Right cardiac atrium (tissue), 5 donors: Measurements from ENCODE around the gene PARP1. TPM values are rescaled to one million over a fixed set of nuclear protein-coding genes. Genes with fewer than 3 reads are reported as not detected.
"Not testable (repeated sequence)": the region's sequence is repeated elsewhere in the genome, so short reads cannot be mapped to it uniquely, and the experiment has no call there.

Experiments used
- ATAC-seq, 2 donors: fragments of 200-7000 bp; cut with Tn5 transposase; one replicate each; pipeline versions ENCODE4 v1.8.0 to v1.9.1; 2020; ENCODE audit warnings: moderate library complexity in 2 of 2, mild to moderate bottlenecking in 1 of 2
- DNase-seq, 3 donors: peaks; one replicate each; pipeline ENCODE4 v3.0.0-alpha.2; 2020
- H3K27ac ChIP-seq: one replicate; pipeline ENCODE4 v1.5.1; 2013; ENCODE audit warnings: mild to moderate bottlenecking, low read length, control low read depth, moderate library complexity
- H3K27me3 ChIP-seq: one replicate; pipeline ENCODE4 v1.6.1; 2013; ENCODE audit not compliant: control insufficient read depth, insufficient read depth
- H3K4me1 ChIP-seq: one replicate; pipeline ENCODE4 v1.6.1; 2013; ENCODE audit warnings: low read length; ENCODE audit not compliant: control insufficient read depth, insufficient read depth
- H3K4me3 ChIP-seq: one replicate; pipeline ENCODE4 v1.5.1; 2013; ENCODE audit warnings: low read length, control low read depth
- H3K9me3 ChIP-seq: one replicate; pipeline ENCODE4 v1.6.1; 2013; ENCODE audit warnings: low read length; ENCODE audit not compliant: control insufficient read depth
- WGBS: extraction: QIAGEN DNeasy Blood & Tissue Kit; methylation state at CpG from one replicate; pipeline ENCODE4 v1.1.7; 2013; 5-methylcytosine and 5-hydroxymethylcytosine counted together
- intact Hi-C, 4 donors: fragments of 100-400 bp; cut with DNase I; formaldehyde crosslinking; loops; one replicate each; pipeline versions ENCODE4 v1.11.0 to v1.14.0; 2022 to 2023
- polyA plus RNA-seq: library from polyadenylated mRNA; stranded (reverse); fragments of 200-250 nt; gene quantifications from one replicate; pipeline ENCODE4 v1.2.3, GENCODE V29; 2013
- total RNA-seq, 4 donors: library from RNA; stranded (reverse); fragmentation: NEBNext Ultra II Directional; extraction: Animal tissue kit (Norgen Biotek cat#: 25700); gene quantifications; one replicate each; pipeline ENCODE4 v1.2.1, GENCODE V29; 2021
- donor health status: healthy with polysubstance abuse.
- donor health status: DM: no; HTN: yes; CAD: no.
- donor health status: DM: no; HTN: no; CAD: no.
- donor health status: DM: no; HTN: yes; CAD: no; lungs with severe emphysema.
- donor health status: DM: yes; HTN: yes; CAD: no.

PARP1 gene
- total and polyA plus RNA-seq, 5 donors = 34.2 to 61.6 (median 54.0) TPM

DNA sequence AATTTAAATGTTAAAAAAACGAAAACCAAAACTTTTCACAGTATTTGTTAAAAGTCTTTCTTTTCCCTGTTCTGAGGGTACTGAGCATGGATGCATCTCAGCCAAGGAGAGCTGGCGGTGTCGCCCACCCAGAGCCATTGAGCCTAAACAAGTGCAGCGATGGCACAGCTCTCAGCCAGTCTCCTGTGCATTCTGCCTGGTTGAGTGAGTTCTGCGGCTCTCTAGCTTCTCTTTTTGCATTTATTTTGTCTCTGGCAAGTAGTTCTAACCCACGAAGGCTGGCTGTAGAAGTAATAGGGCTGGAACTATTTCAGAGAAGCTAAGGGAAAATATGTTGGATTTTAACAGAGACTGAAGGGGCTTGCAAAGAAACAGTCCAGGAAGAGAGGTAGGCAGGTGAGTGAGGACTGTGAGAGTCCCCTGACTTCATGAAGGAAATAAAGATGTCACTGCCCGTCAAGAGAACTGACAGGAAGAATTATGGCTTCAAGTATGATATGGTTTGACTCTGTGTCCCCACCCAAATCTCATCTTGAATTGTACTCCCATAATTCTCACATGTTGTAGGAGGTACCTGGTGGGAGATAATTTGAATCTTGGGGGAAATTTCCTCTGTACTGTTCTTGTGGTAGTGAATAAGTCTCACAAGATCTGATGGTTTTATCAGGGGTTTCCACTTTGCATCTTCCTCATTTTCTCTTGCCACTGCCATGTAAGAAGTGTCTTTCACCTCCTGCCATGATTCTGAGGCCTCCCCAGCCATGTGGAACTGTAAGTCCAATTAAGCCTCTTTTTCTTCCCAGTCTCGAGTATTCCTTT, 63.2 kb downstream of the PARP1 start:
- no peak for ATAC-seq
- Histone ChIP-seq H3K27me3 (no peaks in the 10 kb centered on the region), H3K4me3 (no peak overlapping the region), H3K9me3 (no peaks in the 10 kb centered on the region), H3K4me1 (no peaks in the 10 kb centered on the region), H3K27ac (no peak overlapping the region)
- DNase-seq = no peak
- intact Hi-C loops = no loop called here
- 73% methylated on average over 8 of the region's 8 CpGs for WGBS

DNA sequence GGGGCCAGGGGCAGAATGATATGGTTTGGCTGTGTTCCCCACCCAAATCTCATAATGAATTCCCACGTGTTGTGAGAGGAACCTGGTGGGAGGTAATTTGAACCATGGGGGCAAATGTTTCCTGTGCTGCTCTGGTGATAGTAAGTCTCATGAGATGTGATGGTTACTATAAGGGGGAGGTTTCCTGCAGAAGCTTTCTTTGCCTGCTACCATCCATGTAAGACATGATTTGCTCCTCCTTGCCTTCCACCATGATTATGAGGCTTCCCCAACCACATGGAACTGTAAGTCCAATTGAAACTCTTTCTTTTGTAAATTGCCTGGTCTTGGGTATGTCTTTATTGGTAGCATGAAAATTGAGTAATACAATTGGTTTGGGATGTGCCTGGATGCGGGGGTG, 65.2 kb downstream of the PARP1 start:
- no peak overlapping the region for H3K4me3 ChIP-seq
- H3K27ac ChIP-seq = no peak overlapping the region
- no peak for ATAC-seq
- DNase-seq = no peak
- intact Hi-C loops = no loop called here
- H3K9me3 ChIP-seq = no peaks in the 10 kb centered on the region
- no peaks in the 10 kb centered on the region for H3K27me3 ChIP-seq
- WGBS = 63% methylated on average over 2 of the region's 2 CpGs
- H3K4me1 ChIP-seq = no peaks in the 10 kb centered on the region

DNA sequence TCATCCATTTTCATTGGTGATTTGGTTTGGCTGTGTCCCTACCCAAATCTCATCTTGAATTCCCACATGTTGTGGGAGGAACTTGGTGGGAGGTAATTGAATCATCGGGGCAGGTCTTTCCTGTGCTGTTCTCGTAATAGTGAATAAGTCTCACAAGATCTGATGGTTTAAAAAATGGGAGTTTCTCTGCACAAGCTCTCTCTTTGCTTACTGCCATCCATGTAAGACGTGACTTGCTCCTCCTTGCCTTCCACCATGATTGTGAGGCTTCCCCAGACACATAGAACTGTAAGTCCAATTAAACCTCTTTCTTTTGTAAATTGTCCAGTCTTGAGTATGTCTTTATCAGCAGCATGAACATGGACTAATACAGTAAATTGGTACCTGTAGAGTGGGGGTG, 67.8 kb downstream of the PARP1 start:
- H3K27ac ChIP-seq, H3K4me1 ChIP-seq, H3K27me3 ChIP-seq, DNase-seq, H3K4me3 ChIP-seq, ATAC-seq, H3K9me3 ChIP-seq, intact Hi-C loops: not testable (repeated sequence)
- 86% methylated on average over 3 of the region's 3 CpGs for WGBS

DNA sequence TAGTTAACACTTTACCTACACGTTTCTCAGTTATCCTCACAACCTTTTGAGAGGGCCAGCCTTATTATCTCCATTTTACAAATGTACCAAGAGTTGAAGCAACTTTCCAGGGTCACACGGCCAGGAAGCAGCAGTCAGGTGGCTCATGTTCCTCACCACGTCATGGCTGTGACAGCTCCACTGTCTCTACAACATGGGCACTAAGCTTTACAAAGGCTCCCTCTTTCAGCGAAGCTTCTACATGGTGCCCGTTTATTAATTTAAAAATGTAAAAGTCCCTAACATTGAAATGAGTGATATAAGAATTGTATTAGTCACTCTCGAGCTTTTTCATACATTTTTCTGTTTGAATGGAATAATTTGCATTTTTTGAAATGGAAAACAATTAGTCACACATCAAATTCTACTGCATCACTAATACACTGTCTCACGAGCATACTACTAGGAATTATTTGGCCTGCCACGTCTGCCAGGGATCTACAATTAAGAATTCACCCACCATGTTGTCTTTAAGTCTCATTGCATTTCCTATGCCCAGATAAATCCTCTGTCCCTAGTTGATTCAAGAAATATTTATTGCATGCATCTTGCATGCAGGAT, 70.5 kb downstream of the PARP1 start:
- no peak overlapping the region for H3K27ac ChIP-seq
- ATAC-seq = no peak
- 64% methylated on average over 8 of the region's 8 CpGs for WGBS
- H3K9me3 ChIP-seq = no peaks in the 10 kb centered on the region
- intact Hi-C loops = no loop called here
- DNase-seq = no peak
- H3K27me3 ChIP-seq = no peaks in the 10 kb centered on the region
- no peak overlapping the region for H3K4me3 ChIP-seq
- no peaks in the 10 kb centered on the region for H3K4me1 ChIP-seq

DNA sequence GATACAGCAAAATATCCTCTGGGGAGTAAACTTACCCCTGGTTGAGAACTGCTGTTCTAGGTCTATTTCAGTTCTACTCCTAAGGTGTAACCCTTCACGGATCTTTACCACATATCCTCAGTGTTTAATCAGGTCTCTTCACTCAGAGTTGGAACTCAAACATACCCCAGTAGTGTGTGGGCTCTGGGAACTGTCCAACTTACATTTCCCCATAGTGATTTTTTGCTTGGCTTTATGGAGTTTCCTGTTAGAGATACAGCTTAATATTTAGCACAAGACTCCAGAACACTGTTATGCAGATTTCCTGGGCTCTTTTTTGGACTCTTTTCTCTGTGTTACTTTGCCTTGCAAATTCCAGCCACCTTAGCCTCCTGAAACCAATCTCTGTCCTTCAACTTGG, 72.2 kb downstream of the PARP1 start:
- no peaks in the 10 kb centered on the region for H3K4me1 ChIP-seq
- H3K4me3 ChIP-seq = no peak overlapping the region
- intact Hi-C loops = no loop called here
- H3K27me3 ChIP-seq = no peaks in the 10 kb centered on the region
- DNase-seq (no peak), ATAC-seq (no peak)
- 53% methylated on average over 1 of the region's 1 CpG for WGBS
- no peak overlapping the region for H3K27ac ChIP-seq
- H3K9me3 ChIP-seq = no peaks in the 10 kb centered on the region

DNA sequence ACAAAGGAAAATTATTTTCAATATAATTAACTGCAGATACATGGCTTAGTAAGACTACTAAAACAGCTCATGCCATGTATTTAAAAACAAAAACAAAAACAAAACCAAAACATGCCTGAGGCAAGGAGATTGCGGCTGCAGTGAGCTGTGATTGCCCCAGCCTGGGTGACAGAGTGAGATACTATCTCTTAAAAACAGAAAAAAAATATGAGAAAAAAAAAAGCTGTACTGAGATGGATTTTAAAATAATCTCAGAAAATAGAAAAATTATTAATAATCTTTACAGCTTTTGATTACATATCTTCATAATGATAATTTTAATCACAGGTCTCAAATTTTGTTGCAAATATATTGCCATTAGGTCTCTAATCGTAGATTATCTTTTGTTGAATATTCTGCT, 74.9 kb downstream of the PARP1 start:
- Histone ChIP-seq H3K4me1 (no peaks in the 10 kb centered on the region), H3K4me3 (no peak overlapping the region), H3K9me3 (no peaks in the 10 kb centered on the region), H3K27ac (no peak overlapping the region), H3K27me3 (no peaks in the 10 kb centered on the region)
- ATAC-seq = no peak
- 52% methylated on average over 2 of the region's 2 CpGs for whole genome bisulfite sequencing
- intact Hi-C loops = loop anchor here in 1 of 4 donors (5.0 kb wide), 1 partner anchor 206 kb away; no protein-coding TSS in a partner anchor
- no peak for DNase-seq

DNA sequence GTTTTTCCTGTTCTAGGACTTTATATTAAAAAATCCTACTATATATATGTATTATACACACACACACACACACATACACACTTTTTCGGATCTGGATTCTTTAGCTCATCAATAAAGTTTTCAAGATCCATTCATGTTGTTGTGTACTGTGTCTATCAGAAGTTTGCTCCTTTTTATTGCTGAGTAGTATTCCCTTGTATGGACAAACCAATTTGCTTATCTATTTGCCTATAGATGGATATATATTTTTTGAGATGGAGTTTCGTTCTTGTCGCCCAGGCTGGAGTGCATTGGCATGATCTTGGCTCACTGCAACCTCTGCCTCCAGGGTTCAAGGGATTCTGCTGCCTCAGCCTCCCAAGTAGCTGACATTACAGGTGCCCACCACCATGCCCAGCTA, 78.7 kb downstream of the PARP1 start:
- no peak for ATAC-seq
- 95% methylated on average over 3 of the region's 3 CpGs for WGBS
- Histone ChIP-seq H3K4me3 (no peak overlapping the region), H3K27me3 (no peaks in the 10 kb centered on the region), H3K9me3 (no peaks in the 10 kb centered on the region), H3K27ac (no peak overlapping the region), H3K4me1 (no peaks in the 10 kb centered on the region)
- DNase-seq = no peak
- intact Hi-C loops = no loop called here

DNA sequence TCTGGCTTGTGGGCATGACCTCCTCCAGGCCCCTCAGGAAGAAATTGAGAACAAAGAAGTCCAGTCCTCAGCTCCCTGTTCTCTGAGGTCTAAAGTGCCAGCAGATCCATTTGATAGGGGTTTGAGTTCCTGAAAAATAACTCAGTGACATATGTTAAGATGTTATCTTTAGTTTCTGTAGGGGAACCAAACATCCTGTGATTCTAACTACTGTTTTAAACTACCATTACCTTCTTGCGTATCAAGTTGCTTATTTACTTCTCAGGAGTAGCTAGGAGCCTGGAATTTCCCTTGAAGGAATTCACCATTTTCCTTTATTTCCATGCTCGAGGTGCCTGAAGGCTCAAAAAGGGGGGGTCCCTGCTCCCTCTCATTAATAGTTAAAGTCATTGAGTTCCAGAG, 80.1 kb downstream of the PARP1 start:
- no peak for ATAC-seq
- Histone ChIP-seq H3K4me3 (no peak overlapping the region), H3K4me1 (no peaks in the 10 kb centered on the region), H3K27me3 (no peaks in the 10 kb centered on the region), H3K9me3 (no peaks in the 10 kb centered on the region), H3K27ac (no peak overlapping the region)
- intact Hi-C loops = no loop called here
- 62% methylated on average over 2 of the region's 2 CpGs for WGBS
- no peak for DNase-seq

DNA sequence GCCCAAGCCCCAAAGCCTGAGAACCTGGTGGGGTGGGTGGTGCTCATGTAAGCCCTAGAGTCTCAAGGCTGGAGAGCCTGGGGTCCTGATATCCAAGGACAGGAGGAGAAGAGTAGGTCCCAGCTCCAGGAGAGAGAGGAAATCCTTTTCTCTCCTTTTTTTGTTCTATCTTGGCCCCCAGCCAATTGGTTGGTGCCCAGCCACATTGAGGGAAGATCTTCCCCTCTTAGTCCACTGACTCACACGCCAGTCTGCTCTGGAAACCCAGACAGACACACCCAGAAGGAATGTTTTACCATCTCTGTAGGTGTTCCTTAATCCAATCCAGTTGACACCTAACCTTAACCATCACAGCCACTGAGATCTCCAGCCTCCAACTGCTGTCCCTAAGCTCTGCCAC, 82.7 kb downstream of the PARP1 start:
- ATAC-seq = no peak

DNA sequence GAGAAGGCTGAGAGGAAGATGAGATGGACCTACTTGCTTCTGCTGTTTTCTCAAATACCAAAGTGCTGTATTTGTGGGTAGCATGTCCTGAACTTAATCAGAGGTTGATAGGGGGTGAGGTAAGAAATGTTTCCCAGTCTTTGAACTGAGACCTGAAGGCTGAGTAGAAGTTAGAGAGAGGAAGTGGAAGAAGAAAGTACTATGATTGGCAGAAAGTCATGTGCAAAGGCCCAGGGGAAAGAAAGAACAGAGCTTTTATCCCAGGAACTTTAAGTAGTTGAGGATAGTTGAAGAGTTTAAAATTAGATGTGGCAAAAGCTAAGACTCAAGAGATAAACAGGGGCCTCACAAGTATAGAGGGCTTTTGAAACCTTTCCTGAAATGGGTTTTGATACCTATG, 83.4 kb downstream of the PARP1 start:
- Histone ChIP-seq H3K27ac (no peak overlapping the region), H3K4me3 (no peak overlapping the region), H3K4me1 (no peaks in the 10 kb centered on the region), H3K27me3 (no peaks in the 10 kb centered on the region), H3K9me3 (no peaks in the 10 kb centered on the region)
- intact Hi-C loops = no loop called here
- DNase-seq (no peak), ATAC-seq (no peak)

More for the DNA sequence above, 82.7 kb downstream of the PARP1 start:
- intact Hi-C loops = no loop called here
- Histone ChIP-seq H3K4me1 (no peaks in the 10 kb centered on the region), H3K9me3 (no peaks in the 10 kb centered on the region), H3K27me3 (no peaks in the 10 kb centered on the region), H3K4me3 (no peak overlapping the region), H3K27ac (no peak overlapping the region)
- 43% methylated on average over 1 of the region's 1 CpG for WGBS
- no peak for DNase-seq

DNA sequence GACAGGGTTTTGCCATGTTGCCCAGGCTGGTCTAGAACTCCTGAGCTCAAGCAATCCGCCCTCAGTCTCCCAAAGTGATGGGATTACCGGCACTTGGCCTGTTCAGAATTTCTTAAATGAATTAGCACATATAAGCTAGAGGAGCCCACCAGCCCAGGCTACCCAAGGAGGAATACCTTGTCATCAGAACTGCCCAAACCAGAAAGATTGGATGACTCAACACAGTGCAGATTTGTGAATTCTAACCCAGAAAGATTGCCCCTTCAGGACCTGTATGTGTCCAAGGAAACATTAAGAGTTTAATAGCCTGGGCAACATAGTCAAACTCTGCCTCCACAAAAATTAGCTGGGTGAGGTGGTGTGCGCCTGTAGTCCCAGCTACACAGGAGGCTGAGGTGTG, 84.9 kb downstream of the PARP1 start:
- Histone ChIP-seq H3K4me3 (no peak overlapping the region), H3K9me3 (no peaks in the 10 kb centered on the region), H3K4me1 (no peaks in the 10 kb centered on the region), H3K27ac (no peak overlapping the region), H3K27me3 (no peaks in the 10 kb centered on the region)
- WGBS = 92% methylated on average over 3 of the region's 3 CpGs
- no peak for DNase-seq
- ATAC-seq = no peak
- intact Hi-C loops = no loop called here
